SK-N-SH treated with all-trans-retinoic acid at 6 μM for 48 hours (cell line): ENCODE results near the gene UBFD1.

Source experiments
- ARNTL ChIP-seq: fragments of 450-650 bp; formaldehyde crosslinking; IDR thresholded peaks from 2 replicates; pipeline ENCODE4 v1.5.0; 2020; ENCODE audit warnings: low read depth, mild to moderate bottlenecking, moderate library complexity, borderline replicate concordance
- BACH2 ChIP-seq: fragments of 250-450 bp; sonication (Bioruptor Pico); IDR thresholded peaks from 2 replicates; pipeline ENCODE4 v1.9.0; 2021; ENCODE audit warnings: mild to moderate bottlenecking, borderline replicate concordance
- CREB5 ChIP-seq: fragments of 250-450 bp; sonication (Bioruptor Pico); IDR thresholded peaks from 2 replicates; pipeline ENCODE4 v1.5.1; 2020; ENCODE audit warnings: low read depth, mild to moderate bottlenecking, moderate library complexity
- ISL1 ChIP-seq: fragments of 250-450 bp; sonication (Bioruptor Pico); IDR thresholded peaks from 2 replicates; pipeline ENCODE4 v2.1.2; 2022; ENCODE audit warnings: mild to moderate bottlenecking, moderate library complexity
- OSR1 ChIP-seq: fragments of 250-450 bp; sonication (Bioruptor Pico); IDR thresholded peaks from 2 replicates; pipeline ENCODE4 v1.8.0; 2022; ENCODE audit warnings: moderate library complexity, mild to moderate bottlenecking, inconsistent platforms
- POU6F1 ChIP-seq: fragments of 250-450 bp; sonication (Bioruptor Pico); IDR thresholded peaks from 2 replicates; pipeline ENCODE4 v1.8.0; 2021; ENCODE audit warnings: low read depth, mild to moderate bottlenecking, moderate library complexity, borderline replicate concordance
- TOX ChIP-seq: fragments of 250-450 bp; sonication (Bioruptor Pico); IDR thresholded peaks from 2 replicates; pipeline ENCODE4 v1.8.0; 2021; ENCODE audit warnings: mild to moderate bottlenecking, moderate library complexity, borderline replicate concordance
- ZC3H10 ChIP-seq: fragments of 250-450 bp; sonication (Bioruptor Pico); IDR thresholded peaks from 2 replicates; pipeline ENCODE4 v1.5.1; 2021; ENCODE audit warnings: mild to moderate bottlenecking, moderate library complexity
- ZFP3 ChIP-seq: fragments of 250-450 bp; sonication (Bioruptor Pico); IDR thresholded peaks from 2 replicates; pipeline ENCODE4 v1.5.0; 2020; ENCODE audit warnings: mild to moderate bottlenecking, moderate library complexity
- ZFP30 ChIP-seq: fragments of 450-650 bp; formaldehyde crosslinking; IDR thresholded peaks from 2 replicates; pipeline ENCODE4 v1.5.0; 2022; ENCODE audit warnings: mild to moderate bottlenecking, moderate library complexity
- ZNF70 ChIP-seq: fragments of 450-650 bp; formaldehyde crosslinking; IDR thresholded peaks from 2 replicates; pipeline ENCODE4 v1.5.0; 2020; ENCODE audit warnings: mild to moderate bottlenecking, moderate library complexity
- ZNF8 ChIP-seq: fragments of 450-650 bp; formaldehyde crosslinking; IDR thresholded peaks from 2 replicates; pipeline ENCODE4 v1.5.0; 2020; ENCODE audit warnings: mild to moderate bottlenecking, moderate library complexity
- TF ChIP-seq, protein P1 (sequence below): fragments of 250-450 bp; sonication (Bioruptor Pico); IDR thresholded peaks from 2 replicates; pipeline ENCODE4 v1.8.0; 2020; ENCODE audit warnings: mild to moderate bottlenecking, moderate library complexity, borderline replicate concordance

DNA sequence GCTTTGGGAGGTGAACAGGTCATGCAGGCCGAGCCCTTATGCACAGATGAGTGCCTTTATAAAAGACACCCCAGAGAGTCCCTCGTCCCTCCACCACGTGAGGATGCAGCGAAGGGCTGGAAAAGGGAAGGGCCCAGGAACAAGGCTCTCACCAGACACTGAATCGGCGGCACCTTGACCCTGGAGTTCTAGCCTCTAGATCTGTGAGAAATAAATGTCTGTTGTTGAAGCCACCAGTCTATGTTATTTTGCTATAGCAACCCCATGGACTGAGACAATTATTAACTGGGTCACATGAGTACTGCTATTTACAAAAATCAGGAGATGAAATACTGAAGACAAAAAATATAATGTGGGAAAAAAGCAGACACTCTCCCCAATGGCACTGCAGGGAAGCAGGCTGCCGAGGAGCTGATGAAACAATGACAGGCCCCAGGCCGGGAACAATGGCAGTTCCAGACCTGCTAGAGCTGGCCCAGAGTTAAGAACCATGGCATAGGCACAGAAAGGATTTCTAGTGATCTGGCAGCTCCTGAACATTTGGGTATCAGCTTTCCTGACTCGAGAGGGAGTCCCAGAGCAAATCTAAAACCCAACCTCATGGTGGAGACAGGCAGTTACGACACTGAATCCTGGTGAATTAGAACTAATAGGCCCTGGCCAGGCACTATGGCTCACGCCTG, 29.4 kb upstream of the UBFD1 start:
- TF ChIP-seq ZFP30 (no peak), POU6F1 (CRISPR knock-in tag) (no peak), ZC3H10 (CRISPR knock-in tag) (no peak), BACH2 (CRISPR knock-in tag) (no peak), OSR1 (CRISPR knock-in tag) (no peak), ARNTL (CRISPR knock-in tag) (no peak), ZNF8 (CRISPR knock-in tag) (no peak), CREB5 (CRISPR knock-in tag) (no peak), ZNF70 (CRISPR knock-in tag) (no peak), ZFP3 (CRISPR knock-in tag) (no peak), TOX (CRISPR knock-in tag) (no peak), ISL1 (CRISPR knock-in tag) (no peak)
- TF ChIP-seq, protein P1, sequence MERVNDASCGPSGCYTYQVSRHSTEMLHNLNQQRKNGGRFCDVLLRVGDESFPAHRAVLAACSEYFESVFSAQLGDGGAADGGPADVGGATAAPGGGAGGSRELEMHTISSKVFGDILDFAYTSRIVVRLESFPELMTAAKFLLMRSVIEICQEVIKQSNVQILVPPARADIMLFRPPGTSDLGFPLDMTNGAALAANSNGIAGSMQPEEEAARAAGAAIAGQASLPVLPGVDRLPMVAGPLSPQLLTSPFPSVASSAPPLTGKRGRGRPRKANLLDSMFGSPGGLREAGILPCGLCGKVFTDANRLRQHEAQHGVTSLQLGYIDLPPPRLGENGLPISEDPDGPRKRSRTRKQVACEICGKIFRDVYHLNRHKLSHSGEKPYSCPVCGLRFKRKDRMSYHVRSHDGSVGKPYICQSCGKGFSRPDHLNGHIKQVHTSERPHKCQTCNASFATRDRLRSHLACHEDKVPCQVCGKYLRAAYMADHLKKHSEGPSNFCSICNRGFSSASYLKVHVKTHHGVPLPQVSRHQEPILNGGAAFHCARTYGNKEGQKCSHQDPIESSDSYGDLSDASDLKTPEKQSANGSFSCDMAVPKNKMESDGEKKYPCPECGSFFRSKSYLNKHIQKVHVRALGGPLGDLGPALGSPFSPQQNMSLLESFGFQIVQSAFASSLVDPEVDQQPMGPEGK, result no peak
